Central memory CD8-positive, alpha-beta T cell (primary cell): ENCODE data around the gene WDR54.
"Not testable (repeated sequence)": the region's sequence is repeated elsewhere in the genome, so short reads cannot be mapped to it uniquely, and the experiment has no call there.

Source experiments
- ATAC-seq: fragments of 150-1000 bp; cut with Tn5 transposase; replicated peaks from 2 replicates; pipeline ENCODE4 v1.10.0; 2022; ENCODE audit warnings: mild to moderate bottlenecking, moderate FRiP score, moderate number of reproducible peaks; ENCODE audit not compliant: poor library complexity, severe bottlenecking; ENCODE audit errors: extremely low read depth
- DNase-seq, 2 donors: peaks; one replicate each; pipeline ENCODE4 v3.0.0; 2021; ENCODE audit warnings: low spot score in 2 of 2
- H3K27ac Mint-ChIP-seq: one replicate; pipeline ENCODE4 v1.8.0; 2022; ENCODE audit warnings: low read depth, mild to moderate bottlenecking, moderate library complexity, mixed read lengths
- H3K27me3 Mint-ChIP-seq: one replicate; pipeline ENCODE4 v1.8.0; 2022; ENCODE audit warnings: mixed read lengths
- H3K36me3 Mint-ChIP-seq: one replicate; pipeline ENCODE4 v1.8.0; 2022; ENCODE audit warnings: mild to moderate bottlenecking, moderate library complexity, mixed read lengths; ENCODE audit not compliant: insufficient read depth
- H3K4me1 Mint-ChIP-seq: one replicate; pipeline ENCODE4 v1.8.0; 2022; ENCODE audit warnings: mixed read lengths
- H3K4me3 Mint-ChIP-seq: one replicate; pipeline ENCODE4 v1.8.0; 2022; ENCODE audit warnings: mild to moderate bottlenecking, moderate library complexity, mixed read lengths
- H3K9me3 Mint-ChIP-seq: one replicate; pipeline ENCODE4 v1.8.0; 2022; ENCODE audit warnings: mixed read lengths

Gene WDR54

GRCh38 chr2:74457549-74458131 lies 36.1 kb downstream of the WDR54 start:
- ATAC-seq (peak; percentile 55), DNase-seq (peak; percentile 75 to 78)
- Mint-ChIP-seq H3K27me3 (no peaks in the 10 kb centered on the region), H3K36me3 (peaks cover 36% of the 10 kb centered on the region), H3K4me3 (peak overlapping the region; percentile 97), H3K4me1 (peaks cover 74% of the 10 kb centered on the region), H3K27ac (peak overlapping the region; percentile 100), H3K9me3 (no peaks in the 10 kb centered on the region)

- Mint-ChIP-seq H3K27me3 (no peaks in the 10 kb centered on the region), H3K4me3 (peak within 1 kb of the TSS; percentile 97), H3K27ac (peak within 1 kb of the TSS; percentile 100), H3K4me1 (peaks cover 74% of the 10 kb centered on the region), H3K9me3 (no peaks in the 10 kb centered on the region), H3K36me3 (peaks cover 38% of the 10 kb centered on the region)
- ATAC-seq (peak; percentile 90), DNase-seq (peak; percentile 92 to 99)
Observed at GRCh38 chr2:74458132-74458937, 36.8 kb downstream of the WDR54 start, which contains the start of gene WBP1. Gene WBP1, plus strand, starts transcription at chr2:74458438. Its CDS starts 165 bp downstream, at chr2:74458603.

GRCh38 chr2:74458938-74459363 lies 37.4 kb downstream of the WDR54 start:
- DNase-seq: no peak
- peaks cover 74% of the 10 kb centered on the region for H3K4me1 Mint-ChIP-seq
- ATAC-seq: no peak

GRCh38 chr2:74459503-74460118 lies 38.1 kb downstream of the WDR54 start:
- H3K36me3 Mint-ChIP-seq: peaks cover 36% of the 10 kb centered on the region
- DNase-seq, H3K27me3 Mint-ChIP-seq, H3K9me3 Mint-ChIP-seq, ATAC-seq: not testable (repeated sequence)
- H3K27ac Mint-ChIP-seq: peak overlapping the region; percentile 100
- peaks cover 69% of the 10 kb centered on the region for H3K4me1 Mint-ChIP-seq
- H3K4me3 Mint-ChIP-seq: peak overlapping the region; percentile 97

More at GRCh38 chr2:74458938-74459363, 37.4 kb downstream of the WDR54 start:
- Mint-ChIP-seq H3K4me3 (peak overlapping the region; percentile 97), H3K27ac (peak overlapping the region; percentile 100), H3K27me3 (no peaks in the 10 kb centered on the region), H3K9me3 (no peaks in the 10 kb centered on the region), H3K36me3 (peaks cover 38% of the 10 kb centered on the region)

- not testable (repeated sequence) for H3K27ac Mint-ChIP-seq, ATAC-seq, H3K27me3 Mint-ChIP-seq, DNase-seq, H3K9me3 Mint-ChIP-seq
- Mint-ChIP-seq H3K36me3 (peaks cover 31% of the 10 kb centered on the region), H3K4me1 (peaks cover 64% of the 10 kb centered on the region), H3K4me3 (peak overlapping the region; percentile 97)
Observed at GRCh38 chr2:74460187-74460586, 38.7 kb downstream of the WDR54 start.

- Mint-ChIP-seq H3K4me1 (peaks cover 61% of the 10 kb centered on the region), H3K27me3 (no peaks in the 10 kb centered on the region), H3K4me3 (no peak overlapping the region), H3K36me3 (peaks cover 34% of the 10 kb centered on the region), H3K9me3 (no peaks in the 10 kb centered on the region), H3K27ac (peak overlapping the region; percentile 32)
- DNase-seq: no peak
- no peak for ATAC-seq
Observed at GRCh38 chr2:74461187-74462053, 39.9 kb downstream of the WDR54 start.

- H3K9me3 Mint-ChIP-seq: no peaks in the 10 kb centered on the region
- H3K36me3 Mint-ChIP-seq: peaks cover 30% of the 10 kb centered on the region
- H3K4me3 Mint-ChIP-seq: peak overlapping the region; percentile 50
- H3K27me3 Mint-ChIP-seq: no peaks in the 10 kb centered on the region
- H3K4me1 Mint-ChIP-seq: peaks cover 53% of the 10 kb centered on the region
- no peak for ATAC-seq
- H3K27ac Mint-ChIP-seq: peak overlapping the region; percentile 32
- DNase-seq: no peak
Observed at GRCh38 chr2:74462054-74462785, 40.7 kb downstream of the WDR54 start.

GRCh38 chr2:74462786-74463105 lies 41.2 kb downstream of the WDR54 start:
- Mint-ChIP-seq H3K27me3 (no peaks in the 10 kb centered on the region), H3K4me1 (peaks cover 47% of the 10 kb centered on the region), H3K4me3 (peak overlapping the region; percentile 50), H3K27ac (no peak overlapping the region), H3K9me3 (no peaks in the 10 kb centered on the region), H3K36me3 (peaks cover 26% of the 10 kb centered on the region)
- ATAC-seq: no peak
- DNase-seq: no peak

GRCh38 chr2:74464406-74464805 lies 42.9 kb downstream of the WDR54 start:
- Mint-ChIP-seq H3K36me3 (peaks cover 18% of the 10 kb centered on the region), H3K27ac (peak overlapping the region; percentile 98), H3K4me3 (peak overlapping the region; percentile 96), H3K9me3 (no peaks in the 10 kb centered on the region), H3K27me3 (no peaks in the 10 kb centered on the region), H3K4me1 (peaks cover 32% of the 10 kb centered on the region)
- ATAC-seq (no peak), DNase-seq (no peak)

- ATAC-seq, H3K9me3 Mint-ChIP-seq, H3K27me3 Mint-ChIP-seq, DNase-seq: not testable (repeated sequence)
- peak overlapping the region; percentile 45 for H3K4me3 Mint-ChIP-seq
- H3K27ac Mint-ChIP-seq: peak overlapping the region; percentile 93
- peaks cover 32% of the 10 kb centered on the region for H3K36me3 Mint-ChIP-seq
- peaks cover 27% of the 10 kb centered on the region for H3K4me1 Mint-ChIP-seq
Observed at GRCh38 chr2:74470742-74471141, 49.2 kb downstream of the WDR54 start.

GRCh38 chr2:74471332-74472065 lies 50.0 kb downstream of the WDR54 start:
- Mint-ChIP-seq H3K27ac (peak overlapping the region; percentile 97), H3K4me1 (peaks cover 24% of the 10 kb centered on the region), H3K36me3 (peaks cover 28% of the 10 kb centered on the region), H3K9me3 (no peaks in the 10 kb centered on the region), H3K27me3 (no peaks in the 10 kb centered on the region), H3K4me3 (peak overlapping the region; percentile 97)
- DNase-seq (no peak), ATAC-seq (no peak)
